K562 (cell line): ENCODE results near the gene CADPS2. TPM values are rescaled to one million over a fixed set of nuclear protein-coding genes. Genes with fewer than 3 reads are reported as not detected.

Source experiments
- ATAC-seq: fragments of 200-7000 bp; cut with Tn5 transposase; 3 replicates; pipeline ENCODE4 v1.9.1; 2020; ENCODE audit warnings: moderate library complexity
- BruUV-seq: library from RNA; stranded (reverse); fragments of 400-500 nt; replicated peaks from 2 replicates; lab custom pipeline; 2021; lab: Mats Ljungman, UMichigan
- CTCF ChIA-PET: fragments of 300-600 bp; formaldehyde crosslinking; extraction: SDS; loops from one replicate; lab custom pipeline; 2021; ENCODE audit warnings: low intra/inter-chr PET ratio; lab: Yijun Ruan, JAX
- POLR2A ChIA-PET: fragments of 300-600, 350-650 bp; sonication (Branson Sonifier 250); formaldehyde crosslinking; extraction: SDS; loops from one replicate; lab custom pipeline; 2021; ENCODE audit warnings: antibody characterized with exemption, inconsistent platforms; lab: Yijun Ruan, JAX
- DNase-seq, 4 experiments: peaks; one replicate each; pipeline versions ENCODE4 v3.0.0 to v3.0.0-alpha.2; 2011 to 2018; ENCODE audit warnings: low spot score in 3 of 4, mixed read lengths in 3 of 4; ENCODE audit errors: extremely low read depth in 1 of 4
- FAIRE-seq: peaks from 2 replicates; lab custom pipeline; 2011; peaks lifted over from hg19 to GRCh38; lab: Jason Lieb, UNC
- H2AFZ ChIP-seq: 2 replicates; pipeline ENCODE4 v1.6.0; 2011; ENCODE audit warnings: low read depth, low read length, control low read depth, inconsistent platforms
- H3K27ac ChIP-seq: fragments of 200-600 bp; 3 replicates; pipeline ENCODE4 v1.8.0; 2011; ENCODE audit warnings: low read depth, mild to moderate bottlenecking, control low read depth, inconsistent platforms, low read length, moderate library complexity, mixed read lengths; ENCODE audit errors: extremely low read depth
- H3K27me3 ChIP-seq, 2 experiments: fragments of 300-600 bp in 1 of 2; 2 replicates in 1 of 2; 3 replicates in 1 of 2; pipeline versions ENCODE4 v1.6.0 to v1.8.0; 2011; ENCODE audit warnings: inconsistent platforms in 2 of 2, low read length in 2 of 2, mild to moderate bottlenecking in 1 of 2, mixed read lengths in 1 of 2, moderate library complexity in 1 of 2; ENCODE audit not compliant: control insufficient read depth in 2 of 2, insufficient read depth in 2 of 2
- H3K36me3 ChIP-seq: fragments of 300-600 bp; 3 replicates; pipeline ENCODE4 v1.8.0; 2011; ENCODE audit warnings: mild to moderate bottlenecking, low read length, inconsistent platforms; ENCODE audit not compliant: control insufficient read depth, insufficient read depth
- H3K4me1 ChIP-seq, 2 experiments: fragments of 200-600 bp in 1 of 2; replicated peaks in 1 of 2; 2 replicates in 1 of 2; 3 replicates in 1 of 2; pipeline versions ENCODE4 v1.5.1 to v1.8.0; 2011; ENCODE audit warnings: inconsistent platforms in 2 of 2, low read length in 2 of 2, mild to moderate bottlenecking in 1 of 2, mixed read lengths in 1 of 2, moderate library complexity in 1 of 2; ENCODE audit not compliant: control insufficient read depth in 2 of 2, insufficient read depth in 2 of 2
- H3K4me2 ChIP-seq: 2 replicates; pipeline ENCODE4 v1.6.1; 2011; ENCODE audit warnings: low read length, control low read depth, inconsistent platforms, mixed read lengths; ENCODE audit not compliant: insufficient read depth
- H3K4me3 ChIP-seq: fragments of 200-600 bp; sonication (generic), shearing (Covaris generic); 2 replicates; pipeline ENCODE4 v1.5.1; 2016; ENCODE audit warnings: control low read depth, inconsistent platforms
- H3K79me2 ChIP-seq: fragments of 200-600 bp; 3 replicates; pipeline ENCODE4 v1.8.0; 2011; ENCODE audit warnings: low read length, inconsistent platforms; ENCODE audit not compliant: control insufficient read depth, insufficient read depth
- H3K9ac ChIP-seq, 2 experiments: 2 replicates each; pipeline versions ENCODE4 v1.6.0 to v1.6.1; 2011; ENCODE audit warnings: low read depth in 2 of 2, low read length in 2 of 2, control low read depth in 1 of 2, inconsistent platforms in 1 of 2, mild to moderate bottlenecking in 1 of 2, mixed read lengths in 1 of 2; ENCODE audit not compliant: insufficient read depth in 1 of 2
- H3K9me1 ChIP-seq: one replicate; pipeline ENCODE4 v1.6.0; 2011; ENCODE audit warnings: inconsistent platforms, mild to moderate bottlenecking, low read length, moderate library complexity; ENCODE audit not compliant: control insufficient read depth, insufficient read depth
- H3K9me3 ChIP-seq: replicated peaks from 2 replicates; pipeline ENCODE4 v1.5.1; 2011; ENCODE audit warnings: low read depth, low read length, inconsistent platforms; ENCODE audit not compliant: control insufficient read depth, insufficient read depth
- H4K20me1 ChIP-seq: replicated peaks from 2 replicates; pipeline ENCODE4 v1.6.1; 2011; ENCODE audit warnings: low read length, inconsistent platforms, mixed read lengths; ENCODE audit not compliant: control insufficient read depth, insufficient read depth
- ARID1B ChIP-seq: fragments of 450-650 bp; IDR thresholded peaks from 2 replicates; pipeline ENCODE4 v1.6.1; 2016; ENCODE audit warnings: antibody characterized with exemption, mild to moderate bottlenecking, inconsistent platforms
- BDP1 ChIP-seq: IDR thresholded peaks from 3 replicates; pipeline ENCODE4 v1.6.1; 2011; ENCODE audit not compliant: insufficient read length, insufficient read depth
- CHD4 ChIP-seq: fragments of 200-600 bp; sonication (generic); IDR thresholded peaks from 3 replicates; pipeline ENCODE4 v1.6.1; 2012; ENCODE audit warnings: low read depth, mild to moderate bottlenecking, mixed read lengths, low read length, inconsistent platforms; ENCODE audit not compliant: insufficient read depth, insufficient replicate concordance, poor library complexity, severe bottlenecking
- EGR1 ChIP-seq: fragments of 450-650 bp; conservative IDR thresholded peaks from 2 replicates; pipeline ENCODE4 v1.6.1; 2017; ENCODE audit warnings: mild to moderate bottlenecking
- ELF2 ChIP-seq: fragments of 250-450 bp; sonication (Bioruptor Pico); IDR thresholded peaks from 2 replicates; pipeline ENCODE4 v1.5.0; 2021; ENCODE audit warnings: mild to moderate bottlenecking
- XRCC5 ChIP-seq: fragments of 200-400 bp; formaldehyde crosslinking; IDR thresholded peaks from 2 replicates; pipeline ENCODE4 v1.6.1; 2017; ENCODE audit warnings: low read depth, mild to moderate bottlenecking, low read length
- ZFP30 ChIP-seq: fragments of 250-450 bp; sonication (Bioruptor Pico); IDR thresholded peaks from 2 replicates; pipeline ENCODE4 v1.8.0; 2022; ENCODE audit warnings: moderate library complexity, mild to moderate bottlenecking, inconsistent platforms, borderline replicate concordance
- WGBS: fragments of 100-300 bp; shearing (Covaris generic); methylation state at CpG from one replicate; pipeline ENCODE4 v1.1.6; 2016; ENCODE audit warnings: low coverage, mixed read lengths; ENCODE audit not compliant: insufficient coverage; ENCODE audit errors: missing lambda C conversion rate; 5-methylcytosine and 5-hydroxymethylcytosine counted together
- in situ Hi-C: fragments of 300-500 bp; cut with MboI; formaldehyde crosslinking; loops from 4 replicates; pipeline ENCODE4 v1.15.0; 2018; ENCODE audit warnings: inconsistent platforms, mixed read lengths
- intact Hi-C: fragments of 100-400 bp; cut with micrococcal nuclease; formaldehyde crosslinking; loops from 2 replicates; pipeline ENCODE4 v1.14.2; 2022
- polyA plus RNA-seq, 8 experiments: library from polyadenylated mRNA; depleted of rRNA in 4 of 8; stranded (reverse) in 5 of 8; unstranded in 3 of 8; fragments of >200 nt; fragmentation: Nextera tagmentation in 2 of 8; fragmentation: Illumina TruSeq in 1 of 8; extraction: Ambion mirVana in 2 of 8; extraction: Trizol in 1 of 8; gene quantifications; 2 replicates each; pipeline versions ENCODE4 v1.2.1 to v1.2.3, GENCODE V29; 2011 to 2014; ENCODE audit warnings: inconsistent platforms in 1 of 8, missing spikeins in 1 of 8
- total RNA-seq, 7 experiments: library from RNA; depleted of rRNA in 6 of 7; stranded (reverse); fragments of >200 nt in 6 of 7; fragmentation: Illumina TruSeq in 2 of 7; extraction: Trizol in 2 of 7; gene quantifications; 2 replicates each; pipeline versions ENCODE4 v1.2.1 to v1.2.3, GENCODE V29; 2011 to 2021; ENCODE audit warnings: low replicate concordance in 1 of 7
- TF ChIP-seq, protein P1 (sequence below), 2 experiments: fragments of 450-650 bp; IDR thresholded peaks; 2 replicates each; pipeline ENCODE4 v1.6.1; 2016; ENCODE audit warnings: mild to moderate bottlenecking in 2 of 2, borderline replicate concordance in 1 of 2, low read depth in 1 of 2, moderate library complexity in 1 of 2
- TF ChIP-seq, protein P2 (sequence below): fragments of 250-450 bp; sonication (Bioruptor Pico); IDR thresholded peaks from 2 replicates; pipeline ENCODE4 v1.5.0; 2021
- TF ChIP-seq, protein P3 (sequence below): fragments of 450-650 bp; IDR thresholded peaks from one replicate; pipeline ENCODE4 v1.6.1; 2018; ENCODE audit warnings: mild to moderate bottlenecking, moderate library complexity; ENCODE audit not compliant: partially characterized antibody

CADPS2 gene
- total and polyA plus RNA-seq, 9 of the 15 experiments (the other 6 are each of a cell fraction or from before 2014, with no cell fraction given), result 0.03 to 0.14 (median 0.04) TPM; not detected in 1

DNA sequence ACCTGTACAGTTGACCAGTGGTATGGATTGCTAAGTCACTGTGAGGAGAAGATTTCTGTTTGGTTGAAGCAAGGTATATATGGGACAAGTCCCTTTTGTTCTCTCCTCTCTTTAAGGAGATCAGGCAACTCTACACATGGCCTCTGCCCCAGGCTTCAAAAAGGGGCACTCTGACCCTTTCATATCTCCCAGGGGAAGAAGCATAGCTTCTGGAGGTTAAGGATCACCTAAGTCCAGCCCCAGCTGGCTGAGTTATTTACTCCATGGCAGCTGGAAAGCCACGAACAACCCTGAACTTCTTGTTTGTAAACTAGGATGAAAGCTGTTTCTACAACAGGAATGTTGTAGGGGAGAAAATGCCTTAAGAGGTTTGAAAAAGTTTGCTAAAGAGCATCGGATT lies 452.5 kb downstream of the CADPS2 start:
- POLR2A ChIA-PET, result no interaction called here
- no peaks in the 10 kb centered on the region; the same call in 1 of the 2 replicates for H3K9me3 ChIP-seq
- no peak overlapping the region for H3K9ac ChIP-seq
- no peaks in the 10 kb centered on the region for H3K79me2 ChIP-seq
- H2AFZ ChIP-seq, result no peak overlapping the region
- no peaks in the 10 kb centered on the region for H4K20me1 ChIP-seq
- no peak overlapping the region for H3K4me2 ChIP-seq
- no peak for FAIRE-seq
- no peak overlapping the region for H3K27ac ChIP-seq
- H3K4me1 ChIP-seq, result no peaks in the 10 kb centered on the region
- H3K27me3 ChIP-seq, result no peaks in the 10 kb centered on the region
- CTCF ChIA-PET, result no interaction called here
- no peaks in the 10 kb centered on the region for H3K36me3 ChIP-seq
- H3K9me1 ChIP-seq, result no peaks in the 10 kb centered on the region
- no peak for DNase-seq
- in situ Hi-C loops (no loop called here), intact Hi-C loops (no loop called here)
- ATAC-seq, result no peak
- WGBS, result 0% methylated on average over 2 of the region's 2 CpGs
- no peak overlapping the region for H3K4me3 ChIP-seq
- no TSS peak for BruUV-seq
- TF ChIP-seq BDP1 (no peak), ZFP30 (CRISPR knock-in tag) (no peak), EGR1 (no peak), ARID1B (no peak), ELF2 (CRISPR knock-in tag) (no peak), CHD4 (no peak), XRCC5 (no peak)
- TF ChIP-seq, protein P1, sequence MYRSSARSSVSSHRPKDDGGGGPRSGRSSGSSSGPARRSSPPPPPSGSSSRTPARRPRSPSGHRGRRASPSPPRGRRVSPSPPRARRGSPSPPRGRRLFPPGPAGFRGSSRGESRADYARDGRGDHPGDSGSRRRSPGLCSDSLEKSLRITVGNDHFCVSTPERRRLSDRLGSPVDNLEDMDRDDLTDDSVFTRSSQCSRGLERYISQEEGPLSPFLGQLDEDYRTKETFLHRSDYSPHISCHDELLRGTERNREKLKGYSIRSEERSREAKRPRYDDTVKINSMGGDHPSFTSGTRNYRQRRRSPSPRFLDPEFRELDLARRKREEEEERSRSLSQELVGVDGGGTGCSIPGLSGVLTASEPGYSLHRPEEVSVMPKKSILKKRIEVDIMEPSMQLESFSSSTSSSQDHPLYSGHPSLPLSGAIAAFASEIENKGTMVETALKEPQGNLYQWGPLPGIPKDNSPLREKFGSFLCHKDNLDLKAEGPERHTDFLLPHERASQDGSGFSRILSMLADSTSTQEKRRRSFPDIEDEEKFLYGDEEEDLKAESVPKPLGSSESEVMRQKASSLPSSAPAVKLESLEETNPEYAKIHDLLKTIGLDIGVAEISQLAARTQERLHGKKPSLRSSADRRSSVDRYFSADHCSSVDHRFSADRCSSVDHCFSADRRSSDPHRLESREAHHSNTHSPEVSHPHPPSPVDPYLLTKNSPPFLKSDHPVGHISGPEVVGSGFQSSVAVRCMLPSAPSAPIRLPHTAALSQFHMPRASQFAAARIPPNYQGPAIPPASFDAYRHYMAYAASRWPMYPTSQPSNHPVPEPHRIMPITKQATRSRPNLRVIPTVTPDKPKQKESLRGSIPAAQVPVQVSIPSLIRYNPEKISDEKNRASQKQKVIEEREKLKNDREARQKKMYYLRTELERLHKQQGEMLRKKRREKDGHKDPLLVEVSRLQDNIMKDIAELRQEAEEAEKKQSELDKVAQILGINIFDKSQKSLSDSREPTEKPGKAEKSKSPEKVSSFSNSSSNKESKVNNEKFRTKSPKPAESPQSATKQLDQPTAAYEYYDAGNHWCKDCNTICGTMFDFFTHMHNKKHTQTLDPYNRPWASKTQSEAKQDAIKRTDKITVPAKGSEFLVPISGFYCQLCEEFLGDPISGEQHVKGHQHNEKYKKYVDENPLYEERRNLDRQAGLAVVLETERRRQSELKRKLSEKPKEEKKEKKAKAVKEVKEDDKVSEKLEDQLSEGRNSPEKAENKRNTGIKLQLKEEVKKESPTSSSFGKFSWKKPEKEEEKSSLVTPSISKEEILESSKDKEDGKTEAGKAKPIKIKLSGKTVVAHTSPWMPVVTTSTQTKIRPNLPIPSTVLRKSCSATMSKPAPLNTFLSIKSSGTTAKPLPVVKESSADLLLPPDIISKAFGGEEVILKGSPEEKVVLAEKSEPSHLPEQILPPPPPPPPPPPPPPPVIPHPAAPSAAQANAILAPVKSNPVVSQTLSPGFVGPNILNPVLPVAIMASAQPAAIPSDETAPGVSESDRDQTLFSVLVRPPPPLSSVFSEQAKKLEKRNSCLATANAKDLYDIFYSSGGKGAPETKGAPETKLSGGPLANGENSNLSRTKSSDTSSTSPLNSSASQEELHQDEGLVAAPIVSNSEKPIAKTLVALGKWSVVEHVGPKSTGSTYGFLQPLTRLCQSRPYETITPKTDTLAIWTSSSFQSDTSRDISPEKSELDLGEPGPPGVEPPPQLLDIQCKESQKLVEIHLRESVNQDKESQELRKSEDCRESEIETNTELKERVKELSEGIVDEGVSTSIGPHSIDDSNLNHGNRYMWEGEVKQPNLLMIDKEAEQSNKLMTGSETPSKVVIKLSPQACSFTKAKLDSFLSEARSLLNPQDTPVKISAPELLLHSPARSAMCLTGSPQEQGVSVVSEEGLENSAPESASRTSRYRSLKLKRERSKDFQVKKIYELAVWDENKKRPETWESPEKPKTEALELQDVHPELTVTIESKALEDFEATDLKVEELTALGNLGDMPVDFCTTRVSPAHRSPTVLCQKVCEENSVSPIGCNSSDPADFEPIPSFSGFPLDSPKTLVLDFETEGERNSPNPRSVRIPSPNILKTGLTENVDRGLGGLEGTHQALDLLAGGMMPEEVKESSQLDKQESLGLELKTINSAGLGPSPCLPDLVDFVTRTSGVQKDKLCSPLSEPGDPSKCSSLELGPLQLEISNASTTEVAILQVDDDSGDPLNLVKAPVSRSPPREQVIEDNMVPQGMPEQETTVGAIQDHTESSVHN (IDR thresholded peaks at IDR 0.05; ENCODE audit: borderline replicate concordance in 1 of 2, low read depth in 1 of 2), result no peak
- TF ChIP-seq, protein P2, sequence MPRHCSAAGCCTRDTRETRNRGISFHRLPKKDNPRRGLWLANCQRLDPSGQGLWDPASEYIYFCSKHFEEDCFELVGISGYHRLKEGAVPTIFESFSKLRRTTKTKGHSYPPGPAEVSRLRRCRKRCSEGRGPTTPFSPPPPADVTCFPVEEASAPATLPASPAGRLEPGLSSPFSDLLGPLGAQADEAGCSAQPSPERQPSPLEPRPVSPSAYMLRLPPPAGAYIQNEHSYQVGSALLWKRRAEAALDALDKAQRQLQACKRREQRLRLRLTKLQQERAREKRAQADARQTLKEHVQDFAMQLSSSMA (CRISPR knock-in tag), result no peak
- TF ChIP-seq, protein P3, sequence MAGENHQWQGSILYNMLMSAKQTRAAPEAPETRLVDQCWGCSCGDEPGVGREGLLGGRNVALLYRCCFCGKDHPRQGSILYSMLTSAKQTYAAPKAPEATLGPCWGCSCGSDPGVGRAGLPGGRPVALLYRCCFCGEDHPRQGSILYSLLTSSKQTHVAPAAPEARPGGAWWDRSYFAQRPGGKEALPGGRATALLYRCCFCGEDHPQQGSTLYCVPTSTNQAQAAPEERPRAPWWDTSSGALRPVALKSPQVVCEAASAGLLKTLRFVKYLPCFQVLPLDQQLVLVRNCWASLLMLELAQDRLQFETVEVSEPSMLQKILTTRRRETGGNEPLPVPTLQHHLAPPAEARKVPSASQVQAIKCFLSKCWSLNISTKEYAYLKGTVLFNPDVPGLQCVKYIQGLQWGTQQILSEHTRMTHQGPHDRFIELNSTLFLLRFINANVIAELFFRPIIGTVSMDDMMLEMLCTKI, result no peak
